GM12878 (cell line): ENCODE measurements around the gene RPS19BP1. TPM values are rescaled to one million over a fixed set of nuclear protein-coding genes. Genes with fewer than 3 reads are reported as not detected.
A peak's percentile ranks its signal among the peaks of the same experiment; 100 is the strongest.

Source experiments
- ATAC-seq: fragments of 200-7000 bp; cut with Tn5 transposase; 3 replicates; pipeline ENCODE4 v1.9.1; 2020; ENCODE audit warnings: mild to moderate bottlenecking, moderate library complexity
- BruUV-seq: library from RNA; stranded (reverse); fragments of 400-500 nt; replicated peaks from 2 replicates; lab custom pipeline; 2021; lab: Mats Ljungman, UMichigan
- CTCF ChIA-PET: fragments of 300-600 bp; sonication (Branson Sonifier 250); formaldehyde crosslinking; extraction: SDS; loops from one replicate; lab custom pipeline; 2021; ENCODE audit warnings: inconsistent platforms; lab: Yijun Ruan, JAX
- POLR2A ChIA-PET: fragments of 350-600 bp; formaldehyde crosslinking; extraction: SDS; loops from one replicate; lab custom pipeline; 2021; ENCODE audit warnings: inconsistent platforms; lab: Charles Lee
- RAD21 ChIA-PET: fragments of 300-600 bp; sonication (Branson Sonifier 250); formaldehyde crosslinking; loops from one replicate; lab custom pipeline; 2023; ENCODE audit warnings: antibody characterized with exemption; ENCODE audit not compliant: unreplicated experiment; lab: Charles Lee
- SMC1A ChIA-PET: fragments of 300-600 bp; sonication (Branson Sonifier 250); formaldehyde crosslinking; loops from one replicate; lab custom pipeline; 2023; ENCODE audit not compliant: unreplicated experiment, uncharacterized antibody; lab: Charles Lee
- DNase-seq: peaks from one replicate; pipeline ENCODE4 v3.0.0-alpha.2; 2011; ENCODE audit warnings: low read depth, low spot score
- FAIRE-seq: peaks from 3 replicates; lab custom pipeline; 2011; peaks lifted over from hg19 to GRCh38; lab: Jason Lieb, UNC
- H2AFZ ChIP-seq: 2 replicates; pipeline ENCODE4 v1.6.0; 2011; ENCODE audit warnings: low read depth, low read length, control low read depth; ENCODE audit not compliant: control insufficient read depth
- H3K27ac ChIP-seq: 2 replicates; pipeline ENCODE4 v1.5.1; 2011; ENCODE audit warnings: control low read depth; ENCODE audit not compliant: control insufficient read depth, insufficient read depth
- H3K27me3 ChIP-seq, 2 experiments: replicated peaks in 1 of 2; 2 replicates each; pipeline versions ENCODE4 v1.6.0 to v1.6.1; 2011; ENCODE audit warnings: low read length in 1 of 2; ENCODE audit not compliant: control insufficient read depth in 2 of 2, insufficient read depth in 2 of 2
- H3K36me3 ChIP-seq, 2 experiments: 2 replicates each; pipeline ENCODE4 v1.5.1; 2011; ENCODE audit warnings: low read length in 1 of 2; ENCODE audit not compliant: control insufficient read depth in 2 of 2, insufficient read depth in 2 of 2
- H3K4me1 ChIP-seq: 2 replicates; pipeline ENCODE4 v1.6.1; 2011; ENCODE audit warnings: mild to moderate bottlenecking, low read length, moderate library complexity, mixed read lengths; ENCODE audit not compliant: control insufficient read depth, insufficient read depth
- H3K4me2 ChIP-seq: 2 replicates; pipeline ENCODE4 v1.6.0; 2011; ENCODE audit warnings: control low read depth; ENCODE audit not compliant: control insufficient read depth, insufficient read depth
- H3K4me3 ChIP-seq: fragments of 200-600 bp; sonication (generic); 2 replicates; pipeline ENCODE4 v1.5.1; 2016
- H3K79me2 ChIP-seq: 2 replicates; pipeline ENCODE4 v1.6.0; 2011; ENCODE audit warnings: low read length; ENCODE audit not compliant: control insufficient read depth, insufficient read depth
- H3K9ac ChIP-seq: 2 replicates; pipeline ENCODE4 v1.8.0; 2011; ENCODE audit warnings: low read length, control low read depth, mixed read lengths; ENCODE audit not compliant: control insufficient read depth, insufficient read depth
- H3K9me3 ChIP-seq: replicated peaks from 3 replicates; pipeline ENCODE4 v1.5.1; 2011; ENCODE audit warnings: mild to moderate bottlenecking, low read length; ENCODE audit not compliant: control insufficient read depth, insufficient read depth
- H4K20me1 ChIP-seq: 2 replicates; pipeline ENCODE4 v1.6.0; 2011; ENCODE audit not compliant: control insufficient read depth, insufficient read depth
- BCL3 ChIP-seq: IDR thresholded peaks from 2 replicates; pipeline ENCODE4 v1.6.1; 2011; ENCODE audit warnings: borderline replicate concordance, low read depth, mild to moderate bottlenecking, moderate library complexity, low read length; ENCODE audit not compliant: insufficient read depth, poor library complexity, severe bottlenecking
- BHLHE40 ChIP-seq, 2 experiments: fragments of 450-650 bp in 1 of 2; IDR thresholded peaks; 2 replicates each; pipeline ENCODE4 v1.6.1; 2011 to 2017; ENCODE audit warnings: low read depth in 2 of 2, borderline replicate concordance in 1 of 2, improper control_type of control experiment in 1 of 2, low read length in 1 of 2, mild to moderate bottlenecking in 1 of 2
- HDAC6 ChIP-seq: fragments of 200-600 bp; sonication (generic); IDR thresholded peaks from one replicate; pipeline ENCODE4 v1.8.0; 2017; ENCODE audit warnings: antibody characterized with exemption; ENCODE audit not compliant: unreplicated experiment
- POLR2A ChIP-seq: IDR thresholded peaks from 2 replicates; pipeline ENCODE4 v1.6.1; 2011; ENCODE audit warnings: low read depth, mild to moderate bottlenecking, low read length
- SIN3A ChIP-seq: IDR thresholded peaks from 2 replicates; pipeline ENCODE4 v1.6.1; 2012; ENCODE audit warnings: low read depth, low read length, improper control_type of control experiment
- SREBF1 ChIP-seq: IDR thresholded peaks from 2 replicates; pipeline ENCODE4 v1.6.1; 2012; ENCODE audit warnings: mild to moderate bottlenecking, low read length
- TCF12 ChIP-seq: IDR thresholded peaks from 2 replicates; pipeline ENCODE4 v1.6.1; 2011; ENCODE audit warnings: low read depth, mild to moderate bottlenecking, low read length
- TCF3 ChIP-seq: IDR thresholded peaks from 2 replicates; pipeline ENCODE4 v1.6.1; 2012; ENCODE audit warnings: low read depth, mild to moderate bottlenecking, low read length, borderline replicate concordance; ENCODE audit not compliant: insufficient read depth
- ZSCAN29 ChIP-seq: fragments of 450-650 bp; IDR thresholded peaks from 2 replicates; pipeline ENCODE4 v1.6.1; 2017; ENCODE audit warnings: mild to moderate bottlenecking, moderate library complexity
- WGBS: methylation state at CpG from one replicate; pipeline ENCODE4 v1.1.6; 2016; ENCODE audit warnings: low lambda C conversion rate; ENCODE audit not compliant: insufficient replicate concordance, insufficient coverage; ENCODE audit errors: missing lambda C conversion rate; 5-methylcytosine and 5-hydroxymethylcytosine counted together
- in situ Hi-C: fragments of 300-500 bp; cut with MboI; formaldehyde crosslinking; loops from 9 replicates; pipeline ENCODE4 v1.14.3; 2018; ENCODE audit warnings: mixed read lengths
- intact Hi-C: fragments of 100-400 bp; cut with micrococcal nuclease; formaldehyde crosslinking; loops from one replicate; pipeline ENCODE4 v1.14.2; 2022; ENCODE audit not compliant: unreplicated experiment
- polyA plus RNA-seq, 11 experiments: library from polyadenylated mRNA; depleted of rRNA in 4 of 11; unstranded in 6 of 11; stranded (reverse) in 5 of 11; fragments of >200 nt; fragmentation: Nextera tagmentation in 4 of 11; fragmentation: Illumina TruSeq in 1 of 11; extraction: Ambion mirVana in 4 of 11; extraction: Trizol in 1 of 11; gene quantifications; 1 replicate in 1 of 11; 2 replicates in 10 of 11; pipeline versions ENCODE4 v1.2.1 to v1.2.3, GENCODE V29; 2011 to 2016; ENCODE audit warnings: inconsistent platforms in 2 of 11, missing spikeins in 2 of 11, low read depth in 1 of 11
- total RNA-seq, 4 experiments: library from RNA; depleted of rRNA in 3 of 4; stranded (reverse); fragments of >200 nt in 3 of 4; fragmentation: Illumina TruSeq in 1 of 4; extraction: Trizol in 1 of 4; gene quantifications; 2 replicates each; pipeline versions ENCODE4 v1.2.1 to v1.2.3, GENCODE V29; 2013 to 2021
- TF ChIP-seq, protein P1 (sequence below): fragments of 450-650 bp; IDR thresholded peaks from 2 replicates; pipeline ENCODE4 v1.6.1; 2016; ENCODE audit warnings: mild to moderate bottlenecking, moderate library complexity, borderline replicate concordance
- TF ChIP-seq, protein P2 (sequence below): fragments of 450-650 bp; IDR thresholded peaks from 2 replicates; pipeline ENCODE4 v1.6.1; 2016; ENCODE audit warnings: mild to moderate bottlenecking

The RPS19BP1 gene
- total and polyA plus RNA-seq, 10 of the 15 experiments (the other 5 are each of a cell fraction or from before 2014, with no cell fraction given) = 2.7 to 206 (median 78.6) TPM

- no peak for TF ChIP-seq BHLHE40 (IDR thresholded peaks at IDR 0.05; ENCODE audit: borderline replicate concordance in 1 of 2, low read depth in 2 of 2, low read length in 1 of 2)
- TF ChIP-seq SREBF1 = no peak
- TF ChIP-seq, all 136 proteins: peak for 13
These were observed 4.4 kb downstream of the RPS19BP1 start (continued) for GRCh38 chr22:39528080-39528661.

DNA sequence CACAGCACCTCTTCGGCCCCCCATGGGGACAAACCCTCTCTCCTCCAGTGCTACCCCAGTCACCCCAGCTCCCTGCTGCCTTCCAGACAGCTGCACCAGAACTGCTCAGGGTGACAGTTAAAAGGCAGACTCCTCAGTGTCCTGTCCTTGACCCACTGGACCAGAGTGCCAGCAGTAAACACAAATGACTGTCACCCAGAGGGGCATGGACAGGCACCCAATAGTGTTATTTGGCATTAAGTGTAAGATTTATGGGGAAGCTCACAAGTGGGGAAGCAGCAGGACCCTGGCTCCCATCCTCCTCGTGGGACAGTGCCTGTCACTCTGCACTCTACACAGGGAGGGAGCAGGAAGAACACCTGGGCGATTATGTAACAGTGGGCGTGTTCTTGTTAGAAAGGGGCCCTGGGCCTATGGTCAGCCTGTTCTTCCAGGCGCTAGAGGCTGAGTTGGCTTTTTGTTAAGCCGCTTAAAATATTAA lies 5.0 kb downstream of the RPS19BP1 start:
- CTCF ChIA-PET = interaction anchor here (1.0 to 17.8 kb wide), 10 partner anchors 7 to 498 kb away, joined by 3 to 372 read pairs (median 26); partner anchors contain the start of genes ATF4, MIEF1 and RPL3
- in situ Hi-C loops (no loop called here), intact Hi-C loops (no loop called here)
- SMC1A ChIA-PET = interaction anchor here (0.7 to 2.9 kb wide), 6 partner anchors 13 to 357 kb away, joined by 4 to 23 read pairs (median 10); partner anchors contain the start of gene TAB1
- H3K4me3 ChIP-seq = peak overlapping the region; percentile 70; the same call in 1 of the 2 replicates
- H3K27ac ChIP-seq = peak overlapping the region; percentile 96
- H3K9ac ChIP-seq = no peak overlapping the region; the same call in 1 of the 2 replicates
- no peak for TF ChIP-seq HDAC6
- TF ChIP-seq SIN3A = no peak
- TF ChIP-seq ZSCAN29 = no peak
- no peak for TF ChIP-seq TCF12
- TF ChIP-seq, protein P1, sequence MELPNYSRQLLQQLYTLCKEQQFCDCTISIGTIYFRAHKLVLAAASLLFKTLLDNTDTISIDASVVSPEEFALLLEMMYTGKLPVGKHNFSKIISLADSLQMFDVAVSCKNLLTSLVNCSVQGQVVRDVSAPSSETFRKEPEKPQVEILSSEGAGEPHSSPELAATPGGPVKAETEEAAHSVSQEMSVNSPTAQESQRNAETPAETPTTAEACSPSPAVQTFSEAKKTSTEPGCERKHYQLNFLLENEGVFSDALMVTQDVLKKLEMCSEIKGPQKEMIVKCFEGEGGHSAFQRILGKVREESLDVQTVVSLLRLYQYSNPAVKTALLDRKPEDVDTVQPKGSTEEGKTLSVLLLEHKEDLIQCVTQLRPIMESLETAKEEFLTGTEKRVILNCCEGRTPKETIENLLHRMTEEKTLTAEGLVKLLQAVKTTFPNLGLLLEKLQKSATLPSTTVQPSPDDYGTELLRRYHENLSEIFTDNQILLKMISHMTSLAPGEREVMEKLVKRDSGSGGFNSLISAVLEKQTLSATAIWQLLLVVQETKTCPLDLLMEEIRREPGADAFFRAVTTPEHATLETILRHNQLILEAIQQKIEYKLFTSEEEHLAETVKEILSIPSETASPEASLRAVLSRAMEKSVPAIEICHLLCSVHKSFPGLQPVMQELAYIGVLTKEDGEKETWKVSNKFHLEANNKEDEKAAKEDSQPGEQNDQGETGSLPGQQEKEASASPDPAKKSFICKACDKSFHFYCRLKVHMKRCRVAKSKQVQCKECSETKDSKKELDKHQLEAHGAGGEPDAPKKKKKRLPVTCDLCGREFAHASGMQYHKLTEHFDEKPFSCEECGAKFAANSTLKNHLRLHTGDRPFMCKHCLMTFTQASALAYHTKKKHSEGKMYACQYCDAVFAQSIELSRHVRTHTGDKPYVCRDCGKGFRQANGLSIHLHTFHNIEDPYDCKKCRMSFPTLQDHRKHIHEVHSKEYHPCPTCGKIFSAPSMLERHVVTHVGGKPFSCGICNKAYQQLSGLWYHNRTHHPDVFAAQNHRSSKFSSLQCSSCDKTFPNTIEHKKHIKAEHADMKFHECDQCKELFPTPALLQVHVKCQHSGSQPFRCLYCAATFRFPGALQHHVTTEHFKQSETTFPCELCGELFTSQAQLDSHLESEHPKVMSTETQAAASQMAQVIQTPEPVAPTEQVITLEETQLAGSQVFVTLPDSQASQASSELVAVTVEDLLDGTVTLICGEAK = no peak
- no peak for TF ChIP-seq BCL3
- TF ChIP-seq TCF3 = 0 out of 2 replicates have a peak, but pooled peaks have one; percentile 20
- TF ChIP-seq, protein P2, sequence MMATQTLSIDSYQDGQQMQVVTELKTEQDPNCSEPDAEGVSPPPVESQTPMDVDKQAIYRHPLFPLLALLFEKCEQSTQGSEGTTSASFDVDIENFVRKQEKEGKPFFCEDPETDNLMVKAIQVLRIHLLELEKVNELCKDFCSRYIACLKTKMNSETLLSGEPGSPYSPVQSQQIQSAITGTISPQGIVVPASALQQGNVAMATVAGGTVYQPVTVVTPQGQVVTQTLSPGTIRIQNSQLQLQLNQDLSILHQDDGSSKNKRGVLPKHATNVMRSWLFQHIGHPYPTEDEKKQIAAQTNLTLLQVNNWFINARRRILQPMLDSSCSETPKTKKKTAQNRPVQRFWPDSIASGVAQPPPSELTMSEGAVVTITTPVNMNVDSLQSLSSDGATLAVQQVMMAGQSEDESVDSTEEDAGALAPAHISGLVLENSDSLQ = peak; percentile 79
- 0 out of 2 replicates have a peak, but pooled peaks have one; percentile 19 for TF ChIP-seq POLR2A
- WGBS = 36% methylated on average over 6 of the region's 6 CpGs
- POLR2A ChIA-PET = interaction anchor here (0.5 to 1.2 kb wide), 3 partner anchors 17 to 86 kb away, joined by 3 to 6 read pairs (median 3); a partner anchor contains a TSS
- BruUV-seq = no TSS peak
- H3K4me1 ChIP-seq = peaks cover 60% of the 10 kb centered on the region
- H4K20me1 ChIP-seq = peaks cover 22% of the 10 kb centered on the region
- H3K79me2 ChIP-seq = peaks cover 67% of the 10 kb centered on the region
- no peak for ATAC-seq
- no peak for FAIRE-seq
- H3K36me3 ChIP-seq = peaks cover 14 to 16% of the 10 kb centered on the region in 2 experiments; a peak in 3 of 4 replicates
- no peaks in the 10 kb centered on the region for H3K9me3 ChIP-seq
- no peak for DNase-seq
- no peaks in the 10 kb centered on the region for H3K27me3 ChIP-seq
- peak overlapping the region; percentile 100 for H3K4me2 ChIP-seq
- H2AFZ ChIP-seq = no peak overlapping the region
- RAD21 ChIA-PET = interaction anchor here (0.8 to 4.7 kb wide), 8 partner anchors 8 to 508 kb away, joined by 3 to 44 read pairs (median 22); partner anchors contain the start of genes ATF4, MIEF1 and RPL3
